GM23248 (cell line): Measurements from ENCODE around the gene POLR1H.

Experiments used
- EZH2 ChIP-seq: fragments of 200-600 bp; sonication (generic); IDR thresholded peaks from 2 replicates; pipeline ENCODE4 v1.6.1; 2018; ENCODE audit warnings: antibody characterized with exemption, mild to moderate bottlenecking; ENCODE audit not compliant: insufficient read depth, poor library complexity, severe bottlenecking
- EZH2phosphoT487 ChIP-seq: fragments of 200-600 bp; sonication (generic); IDR thresholded peaks from 2 replicates; pipeline ENCODE4 v1.6.1; 2018; ENCODE audit warnings: antibody characterized with exemption, moderate library complexity, mild to moderate bottlenecking, low read depth; ENCODE audit not compliant: insufficient read depth

DNA sequence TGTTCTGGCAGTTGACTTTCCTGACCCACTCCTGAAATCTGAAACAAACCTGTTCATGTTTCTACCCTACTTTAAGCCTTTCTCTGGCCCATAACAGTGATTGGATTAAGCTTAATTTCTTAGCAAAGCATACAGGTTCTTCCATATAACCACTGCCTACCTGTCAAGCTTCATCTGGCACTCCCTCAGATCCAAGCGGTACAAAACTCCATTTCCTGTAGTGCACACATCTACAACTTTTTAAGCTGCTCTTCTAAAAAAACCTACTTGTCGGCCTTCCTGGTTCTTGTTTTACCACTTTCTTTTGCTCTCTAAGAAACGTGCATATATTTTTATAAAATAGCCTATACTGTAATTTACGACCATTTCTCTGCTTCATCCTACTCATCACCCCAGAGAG lies 5.0 kb downstream of the POLR1H start:
- TF ChIP-seq EZH2 (no peak), EZH2phosphoT487 (no peak)
